Fibroblast of lung (primary cell): ENCODE data around the gene PDE4B. TPM values are rescaled to one million over a fixed set of nuclear protein-coding genes. Genes with fewer than 3 reads are reported as not detected.

ENCODE experiments used
- DNase-seq, 2 donors: peaks; one replicate each; pipeline versions ENCODE4 v3.0.0 to v3.0.0-alpha.2; 2010; ENCODE audit warnings: low read depth in 2 of 2
- H2AFZ ChIP-seq: 2 replicates; pipeline ENCODE4 v1.5.1; 2012; ENCODE audit warnings: low read length, control low read depth, inconsistent platforms
- H3K27ac ChIP-seq: 2 replicates; pipeline ENCODE4 v1.5.1; 2011; ENCODE audit warnings: low read length, control low read depth; ENCODE audit not compliant: insufficient read depth
- H3K27me3 ChIP-seq: 2 replicates; pipeline ENCODE4 v1.5.1; 2011; ENCODE audit warnings: mild to moderate bottlenecking, low read length; ENCODE audit not compliant: control insufficient read depth, insufficient read depth
- H3K36me3 ChIP-seq: 2 replicates; pipeline ENCODE4 v1.5.1; 2011; ENCODE audit warnings: low read length; ENCODE audit not compliant: control insufficient read depth, insufficient read depth
- H3K4me1 ChIP-seq: 2 replicates; pipeline ENCODE4 v1.5.1; 2011; ENCODE audit warnings: low read length; ENCODE audit not compliant: control insufficient read depth, insufficient read depth; ENCODE audit errors: extremely low read depth
- H3K4me2 ChIP-seq: 2 replicates; pipeline ENCODE4 v1.5.1; 2011; ENCODE audit warnings: low read length, control low read depth; ENCODE audit not compliant: insufficient read depth; ENCODE audit errors: extremely low read depth
- H3K4me3 ChIP-seq, 4 experiments: fragments of 200-600 bp in 1 of 4; sonication (generic) in 1 of 4; replicated peaks in 1 of 4; 2 replicates each; pipeline ENCODE4 v1.5.1; 2011 to 2016; ENCODE audit warnings: low read length in 4 of 4, low read depth in 3 of 4, mild to moderate bottlenecking in 3 of 4, control low read depth in 2 of 4, inconsistent platforms in 1 of 4, mixed read lengths in 1 of 4; ENCODE audit not compliant: insufficient read depth in 1 of 4; ENCODE audit errors: control extremely low read depth in 1 of 4
- H3K79me2 ChIP-seq: 2 replicates; pipeline ENCODE4 v1.5.1; 2012; ENCODE audit warnings: mild to moderate bottlenecking, low read length, inconsistent platforms; ENCODE audit not compliant: control insufficient read depth, insufficient read depth
- H3K9ac ChIP-seq: 2 replicates; pipeline ENCODE4 v1.5.1; 2011; ENCODE audit warnings: mild to moderate bottlenecking, low read length, control low read depth; ENCODE audit not compliant: insufficient read depth
- H3K9me3 ChIP-seq: 2 replicates; pipeline ENCODE4 v1.5.1; 2012; ENCODE audit warnings: low read depth, low read length; ENCODE audit not compliant: control insufficient read depth, insufficient read depth
- H4K20me1 ChIP-seq: 2 replicates; pipeline ENCODE4 v1.5.1; 2011; ENCODE audit warnings: low read length; ENCODE audit not compliant: control insufficient read depth, insufficient read depth; ENCODE audit errors: extremely low read depth
- EZH2 ChIP-seq: IDR thresholded peaks from 2 replicates; pipeline ENCODE4 v1.5.1; 2012; ENCODE audit warnings: low read length, control low read depth, mild to moderate bottlenecking; ENCODE audit errors: missing control alignments
- polyA plus RNA-seq, 2 donors: library from polyadenylated mRNA; depleted of rRNA in 1 of 2; stranded (reverse) in 1 of 2; unstranded in 1 of 2; fragments of >200 nt; gene quantifications; 2 replicates each; pipeline ENCODE4 v1.2.1, GENCODE V29; 2011 to 2012; ENCODE audit warnings: missing spikeins in 1 of 2
- total RNA-seq: library from RNA; depleted of rRNA; stranded (reverse); fragments of >200 nt; gene quantifications from 2 replicates; pipeline ENCODE4 v1.2.1, GENCODE V29; 2014
- TF ChIP-seq, protein P1 (sequence below), 2 donors: IDR thresholded peaks in 1 of 2; conservative IDR thresholded peaks in 1 of 2; 1 replicate in 1 of 2; 2 replicates in 1 of 2; pipeline ENCODE4 v1.5.1; 2011 to 2012; ENCODE audit warnings: low read length in 2 of 2, control low read depth in 1 of 2, inconsistent platforms in 1 of 2, low read depth in 1 of 2, mild to moderate bottlenecking in 1 of 2

Gene PDE4B
- total and polyA plus RNA-seq, 2 donors (not counting 1 experiment from before 2014, with no cell fraction given) = 3.7 to 19.8 TPM

DNA sequence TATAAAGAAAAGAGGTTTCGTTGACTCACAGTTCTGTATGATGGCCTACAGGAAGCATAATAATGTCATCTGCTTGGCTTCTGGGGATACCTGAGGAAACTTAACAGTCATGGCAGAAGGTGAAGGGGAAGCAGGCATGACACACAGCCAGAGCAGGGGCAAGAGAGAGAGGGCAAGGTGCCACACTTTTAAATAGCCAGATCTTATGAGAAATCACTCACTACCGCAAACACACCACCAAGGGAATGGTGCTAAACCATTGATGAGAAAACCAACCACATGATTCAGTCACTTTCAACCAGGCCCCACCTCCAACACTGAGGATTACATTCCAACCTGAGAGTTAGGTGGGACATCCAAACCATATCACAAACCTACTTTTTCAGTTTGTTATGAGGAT is 495.4 kb downstream of the PDE4B start:
- Histone ChIP-seq H3K27ac (no peak overlapping the region), H3K4me1 (no peaks in the 10 kb centered on the region), H3K27me3 (no peaks in the 10 kb centered on the region), H3K4me3 (no peak overlapping the region), H3K36me3 (no peaks in the 10 kb centered on the region), H3K79me2 (no peaks in the 10 kb centered on the region), H3K4me2 (no peak overlapping the region), H3K9me3 (no peaks in the 10 kb centered on the region), H2AFZ (no peak overlapping the region), H4K20me1 (no peaks in the 10 kb centered on the region), H3K9ac (no peak overlapping the region)
- TF ChIP-seq EZH2 = no peak
- TF ChIP-seq, protein P1, sequence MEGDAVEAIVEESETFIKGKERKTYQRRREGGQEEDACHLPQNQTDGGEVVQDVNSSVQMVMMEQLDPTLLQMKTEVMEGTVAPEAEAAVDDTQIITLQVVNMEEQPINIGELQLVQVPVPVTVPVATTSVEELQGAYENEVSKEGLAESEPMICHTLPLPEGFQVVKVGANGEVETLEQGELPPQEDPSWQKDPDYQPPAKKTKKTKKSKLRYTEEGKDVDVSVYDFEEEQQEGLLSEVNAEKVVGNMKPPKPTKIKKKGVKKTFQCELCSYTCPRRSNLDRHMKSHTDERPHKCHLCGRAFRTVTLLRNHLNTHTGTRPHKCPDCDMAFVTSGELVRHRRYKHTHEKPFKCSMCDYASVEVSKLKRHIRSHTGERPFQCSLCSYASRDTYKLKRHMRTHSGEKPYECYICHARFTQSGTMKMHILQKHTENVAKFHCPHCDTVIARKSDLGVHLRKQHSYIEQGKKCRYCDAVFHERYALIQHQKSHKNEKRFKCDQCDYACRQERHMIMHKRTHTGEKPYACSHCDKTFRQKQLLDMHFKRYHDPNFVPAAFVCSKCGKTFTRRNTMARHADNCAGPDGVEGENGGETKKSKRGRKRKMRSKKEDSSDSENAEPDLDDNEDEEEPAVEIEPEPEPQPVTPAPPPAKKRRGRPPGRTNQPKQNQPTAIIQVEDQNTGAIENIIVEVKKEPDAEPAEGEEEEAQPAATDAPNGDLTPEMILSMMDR (conservative IDR thresholded peaks at IDR 0.05 in 1 of 2, IDR thresholded peaks at IDR 0.05 in 1 of 2; ENCODE audit: low read depth in 1 of 2, low read length in 2 of 2) = no peak
- DNase-seq = no peak

DNA sequence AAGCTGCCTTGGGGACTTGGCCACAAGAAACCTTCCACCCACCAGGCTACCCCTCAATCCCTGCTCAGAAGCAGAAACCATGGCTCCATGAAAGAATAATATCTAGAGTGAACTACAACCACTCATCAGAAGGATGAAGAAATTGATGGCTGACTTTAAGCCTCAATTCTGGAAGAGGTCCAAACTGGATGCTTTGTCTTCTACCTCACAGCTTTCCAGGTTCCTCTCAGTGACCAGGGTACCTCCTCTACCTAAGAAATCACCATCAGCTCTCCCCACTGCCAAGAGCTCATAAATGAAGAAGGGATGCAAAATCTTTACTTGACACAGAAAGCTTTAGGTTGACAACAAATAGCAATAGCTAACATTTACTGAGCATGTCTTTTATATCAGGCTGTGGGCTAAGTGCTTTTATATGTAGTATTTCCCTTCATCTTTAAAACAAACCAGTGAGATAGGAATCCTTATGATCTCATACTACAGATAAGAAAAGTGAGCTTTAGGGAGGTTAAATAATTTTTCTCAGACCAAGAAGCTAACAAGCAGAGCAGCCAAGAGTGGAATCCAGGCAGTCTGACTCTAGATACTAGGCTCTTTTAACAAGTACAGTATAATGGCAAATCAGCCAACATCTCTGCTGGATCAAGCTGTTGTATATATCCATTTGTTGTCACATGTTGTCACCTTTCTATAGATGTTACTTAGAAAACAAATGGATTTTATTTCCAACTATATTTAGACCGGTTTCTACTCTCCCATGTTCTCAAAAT is 498.3 kb downstream of the PDE4B start:
- DNase-seq = peak in 1 of 2 donors; percentile 49
- Histone ChIP-seq H3K4me3 (no peak overlapping the region), H3K4me1 (no peaks in the 10 kb centered on the region), H2AFZ (no peak overlapping the region), H4K20me1 (no peaks in the 10 kb centered on the region), H3K9ac (no peak overlapping the region), H3K27me3 (no peaks in the 10 kb centered on the region), H3K79me2 (no peaks in the 10 kb centered on the region), H3K36me3 (no peaks in the 10 kb centered on the region), H3K27ac (no peak overlapping the region), H3K4me2 (no peak overlapping the region), H3K9me3 (no peaks in the 10 kb centered on the region)
- TF ChIP-seq, protein P1 (conservative IDR thresholded peaks at IDR 0.05 in 1 of 2, IDR thresholded peaks at IDR 0.05 in 1 of 2; ENCODE audit: low read depth in 1 of 2, low read length in 2 of 2) = no peak
- TF ChIP-seq EZH2 = no peak

DNA sequence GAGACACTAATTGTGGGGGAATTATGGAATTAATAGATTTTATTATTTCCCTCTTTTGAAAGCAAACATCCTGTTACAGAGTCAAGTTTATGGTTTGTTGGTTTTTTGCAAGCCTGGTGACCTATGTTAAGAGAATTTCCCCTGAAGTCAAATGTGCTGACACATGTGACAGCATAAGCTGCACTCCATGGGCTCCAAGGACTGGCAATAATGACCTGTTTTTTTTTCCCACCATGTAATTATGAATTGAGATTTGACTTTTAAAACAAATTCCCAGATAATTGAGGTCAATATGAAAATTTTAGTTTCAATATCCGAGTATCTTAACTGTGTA is 498.8 kb downstream of the PDE4B start:
- Histone ChIP-seq H3K9me3 (no peaks in the 10 kb centered on the region), H4K20me1 (no peaks in the 10 kb centered on the region), H3K4me1 (no peaks in the 10 kb centered on the region), H3K27me3 (no peaks in the 10 kb centered on the region), H3K9ac (no peak overlapping the region), H3K36me3 (no peaks in the 10 kb centered on the region), H2AFZ (no peak overlapping the region), H3K27ac (no peak overlapping the region), H3K79me2 (no peaks in the 10 kb centered on the region), H3K4me2 (no peak overlapping the region), H3K4me3 (no peak overlapping the region)
- no peak for DNase-seq
- TF ChIP-seq, protein P1 (conservative IDR thresholded peaks at IDR 0.05 in 1 of 2, IDR thresholded peaks at IDR 0.05 in 1 of 2; ENCODE audit: low read depth in 1 of 2, low read length in 2 of 2) = no peak
- TF ChIP-seq EZH2 = no peak
